HepG2 (cell line): Measurements from ENCODE around the gene SCN4B. TPM values are rescaled to one million over a fixed set of nuclear protein-coding genes. Genes with fewer than 3 reads are reported as not detected.

Source experiments
- AKAP8 ChIP-seq: sonication (generic); formaldehyde crosslinking; IDR thresholded peaks from 2 replicates; pipeline ENCODE4 v1.5.1; 2020; ENCODE audit warnings: mild to moderate bottlenecking, missing genetic modification reagents
- AKNA ChIP-seq: sonication (generic); formaldehyde crosslinking; IDR thresholded peaks from 2 replicates; pipeline ENCODE4 v1.4.0; 2020; ENCODE audit warnings: missing genetic modification reagents, borderline replicate concordance
- CEBPB ChIP-seq: IDR thresholded peaks from 2 replicates; pipeline ENCODE4 v1.6.1; 2011; ENCODE audit warnings: low read depth, low read length, improper control_type of control experiment, borderline replicate concordance
- DPF2 ChIP-seq: sonication (generic); formaldehyde crosslinking; IDR thresholded peaks from 2 replicates; pipeline ENCODE4 v1.4.0; 2020; ENCODE audit warnings: mild to moderate bottlenecking, low read depth, missing genetic modification reagents, borderline replicate concordance
- FOXA1 ChIP-seq, 2 experiments: fragments of 450-650 bp in 1 of 2; sonication (generic) in 1 of 2; formaldehyde crosslinking in 1 of 2; IDR thresholded peaks; 2 replicates each; pipeline versions ENCODE4 v1.4.0 to v1.6.1; 2016 to 2020; ENCODE audit warnings: missing genetic modification reagents in 1 of 2
- LRRFIP1 ChIP-seq: sonication (generic); formaldehyde crosslinking; conservative IDR thresholded peaks from 2 replicates; pipeline ENCODE4 v1.4.0; 2020; ENCODE audit warnings: missing genetic modification reagents
- PLRG1 ChIP-seq: fragments of 450-650 bp; conservative IDR thresholded peaks from 2 replicates; pipeline ENCODE4 v1.6.1; 2016
- SALL2 ChIP-seq: sonication (generic); formaldehyde crosslinking; IDR thresholded peaks from 2 replicates; pipeline ENCODE4 v1.8.1; 2023; ENCODE audit warnings: mild to moderate bottlenecking, missing genetic modification reagents, inconsistent platforms
- SETDB1 ChIP-seq: sonication (generic); formaldehyde crosslinking; IDR thresholded peaks from 2 replicates; pipeline ENCODE4 v1.5.1; 2020; ENCODE audit warnings: missing genetic modification reagents, mild to moderate bottlenecking, borderline replicate concordance
- SKIL ChIP-seq: sonication (generic); formaldehyde crosslinking; IDR thresholded peaks from 2 replicates; pipeline ENCODE4 v1.8.0; 2022; ENCODE audit warnings: missing genetic modification reagents, mild to moderate bottlenecking, moderate library complexity, borderline replicate concordance
- ZBED4 ChIP-seq: sonication (generic); formaldehyde crosslinking; IDR thresholded peaks from 2 replicates; pipeline ENCODE4 v1.4.0; 2020; ENCODE audit warnings: missing genetic modification reagents, borderline replicate concordance
- ZBTB37 ChIP-seq: sonication (generic); formaldehyde crosslinking; IDR thresholded peaks from 2 replicates; pipeline ENCODE4 v1.4.0; 2020; ENCODE audit warnings: mild to moderate bottlenecking, missing genetic modification reagents
- polyA plus RNA-seq, 8 experiments: library from polyadenylated mRNA; depleted of rRNA in 3 of 8; stranded (reverse) in 7 of 8; unstranded in 1 of 8; fragments of >200 nt; fragmentation: Illumina TruSeq in 4 of 8; extraction: Trizol in 4 of 8; gene quantifications; 2 replicates each; pipeline versions ENCODE4 v1.2.1 to v1.2.3, GENCODE V29; 2011 to 2016; ENCODE audit warnings: low read depth in 4 of 8, missing spikeins in 1 of 8, mixed read lengths in 1 of 8; ENCODE audit not compliant: insufficient read depth in 1 of 8
- total RNA-seq, 5 experiments: library from RNA; depleted of rRNA; stranded (reverse); fragments of >200 nt; fragmentation: Illumina TruSeq; extraction: Trizol; gene quantifications; 2 replicates each; pipeline ENCODE4 v1.2.3, GENCODE V29; 2016; ENCODE audit warnings: low read depth in 1 of 5

The SCN4B gene
- total and polyA plus RNA-seq, 2 of the 13 experiments (the other 11 are each of a cell fraction or from before 2014, with no cell fraction given): 0.04 to 0.29 TPM

GRCh38 chr11:118194835-118195627, 42.4 kb upstream of the SCN4B start (continued):
- TF ChIP-seq ZBTB37 (CRISPR knock-in tag) (no peak), LRRFIP1 (CRISPR knock-in tag) (no peak), CEBPB (peak; percentile 88), DPF2 (peak; percentile 61; the same call in 1 of the 2 replicates), ZBED4 (peak; percentile 61; the same call in 1 of the 2 replicates), AKAP8 (peak; percentile 31; the same call in 1 of the 2 replicates), SETDB1 (CRISPR knock-in tag) (no peak), SALL2 (CRISPR knock-in tag) (no peak; the same call in 1 of the 2 replicates), SKIL (CRISPR knock-in tag) (no peak), FOXA1 (IDR thresholded peaks at IDR 0.05) (no peak), FOXA1 (CRISPR knock-in tag; IDR thresholded peaks at IDR 0.05) (peak; percentile 56; the same call in 1 of the 2 replicates), PLRG1 (no peak), AKNA (CRISPR knock-in tag) (no peak)
